GM18907 (cell line): ENCODE results near the gene PPIP5K1.
"Not testable (repeated sequence)": the region's sequence is repeated elsewhere in the genome, so short reads cannot be mapped to it uniquely, and the experiment has no call there.

Source experiments
- ATAC-seq: cut with Tn5 transposase; IDR thresholded peaks from one replicate; pipeline ENCODE4 v1.9.1; 2021; ENCODE audit warnings: mild to moderate bottlenecking, moderate library complexity; ENCODE audit not compliant: unreplicated experiment

The PPIP5K1 gene

GRCh38 chr15:43547539-43547938 is 42.5 kb downstream of the PPIP5K1 start:
- ATAC-seq, result no peak

- ATAC-seq, result no peak
Measured at GRCh38 chr15:43545426-43545825, 44.6 kb downstream of the PPIP5K1 start.

- no peak for ATAC-seq
Measured at GRCh38 chr15:43544266-43544665, 45.7 kb downstream of the PPIP5K1 start.

- no peak for ATAC-seq
Measured at GRCh38 chr15:43541785-43542184, 48.2 kb downstream of the PPIP5K1 start.

- no peak for ATAC-seq
Measured at GRCh38 chr15:43538091-43538490, 51.9 kb downstream of the PPIP5K1 start.

- no peak for ATAC-seq
Measured at GRCh38 chr15:43534897-43535296, 55.1 kb downstream of the PPIP5K1 start.

- not testable (repeated sequence) for ATAC-seq
Measured at GRCh38 chr15:43532826-43533225, 57.2 kb downstream of the PPIP5K1 start.

GRCh38 chr15:43531018-43531670 is 58.9 kb downstream of the PPIP5K1 start:
- no peak for ATAC-seq

- ATAC-seq, result no peak
Measured at GRCh38 chr15:43529587-43530345, 60.2 kb downstream of the PPIP5K1 start.

- no peak for ATAC-seq
Measured at GRCh38 chr15:43529141-43529540, 60.9 kb downstream of the PPIP5K1 start.

- ATAC-seq, result no peak
Measured at GRCh38 chr15:43528542-43529007, 61.4 kb downstream of the PPIP5K1 start.

- no peak for ATAC-seq
Measured at GRCh38 chr15:43527802-43528541, 62.0 kb downstream of the PPIP5K1 start.

- no peak for ATAC-seq
Measured at GRCh38 chr15:43527016-43527801, 62.8 kb downstream of the PPIP5K1 start.

GRCh38 chr15:43526261-43526930 is 63.6 kb downstream of the PPIP5K1 start:
- no peak for ATAC-seq

GRCh38 chr15:43525131-43525530 is 64.9 kb downstream of the PPIP5K1 start:
- ATAC-seq, result no peak

GRCh38 chr15:43524254-43524845 is 65.7 kb downstream of the PPIP5K1 start:
- no peak for ATAC-seq

GRCh38 chr15:43523646-43524045 is 66.4 kb downstream of the PPIP5K1 start:
- ATAC-seq, result no peak

GRCh38 chr15:43522247-43522646 is 67.8 kb downstream of the PPIP5K1 start:
- no peak for ATAC-seq

GRCh38 chr15:43521419-43521818 is 68.6 kb downstream of the PPIP5K1 start:
- ATAC-seq, result no peak

GRCh38 chr15:43520138-43520537 is 69.9 kb downstream of the PPIP5K1 start:
- no peak for ATAC-seq
